ENCODE data around the gene ACOT8.
"Not testable (repeated sequence)": the region's sequence is repeated elsewhere in the genome, so short reads cannot be mapped to it uniquely, and the experiment has no call there.

The ACOT8 gene

DNA sequence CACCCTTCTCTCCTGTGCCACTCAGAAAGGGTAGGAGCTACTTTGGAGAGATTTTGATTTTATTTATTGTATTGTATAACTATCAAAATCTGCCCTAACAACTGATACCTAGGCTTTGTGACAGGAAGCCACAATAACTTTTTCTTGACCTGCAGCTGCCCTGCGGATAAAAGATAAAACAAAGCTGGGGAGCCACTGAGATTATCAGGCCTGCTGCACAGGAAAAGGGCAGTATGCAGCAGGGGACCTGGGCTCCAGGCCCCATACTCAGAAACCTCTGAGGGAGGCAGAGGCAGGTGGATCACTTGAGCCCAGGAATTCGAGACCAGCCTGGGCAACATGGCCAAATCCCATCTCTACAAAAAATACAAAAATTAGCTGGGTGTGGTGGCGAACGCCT, 24.6 kb downstream of the ACOT8 start:
- H3K4me2 ChIP-seq (ENCODE audit: low read length), result no peak overlapping the region

DNA sequence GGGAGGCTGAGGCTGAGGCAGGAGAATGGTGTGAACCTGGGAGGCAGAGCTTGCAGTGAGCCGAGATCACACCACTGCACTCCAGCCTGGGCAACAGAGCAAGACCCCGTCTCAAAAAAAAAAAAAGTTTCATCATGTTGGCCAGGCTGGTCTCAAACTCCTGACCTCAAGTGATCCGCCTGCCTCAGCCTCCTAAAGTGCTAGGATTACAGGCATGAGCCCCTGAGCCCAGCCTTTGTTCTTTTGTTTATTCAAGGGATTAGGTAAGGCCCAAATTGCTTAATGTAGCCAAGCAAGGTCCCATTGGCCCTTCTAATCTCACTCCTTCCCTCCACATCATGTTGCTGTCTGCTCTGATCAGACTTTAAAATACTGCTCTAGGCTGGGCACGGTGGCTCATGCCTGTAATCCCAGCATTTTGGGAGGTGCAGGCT, 27.5 kb downstream of the ACOT8 start:
- not testable (repeated sequence) for H3K9me3 ChIP-seq (ENCODE audit: control insufficient read depth, insufficient read depth, low read length); H3K4me3 ChIP-seq (ENCODE audit: low read length); H3K9me2 ChIP-seq (replicated peaks; ENCODE audit: control insufficient read depth, low read length); H3K36me3 ChIP-seq (ENCODE audit: control insufficient read depth, low read length); H3K4me2 ChIP-seq (ENCODE audit: low read length); H4K20me1 ChIP-seq (ENCODE audit: control insufficient read depth, insufficient read depth, low read depth, low read length); H3F3A ChIP-seq (ENCODE audit: control insufficient read depth, insufficient read depth); H3K27ac ChIP-seq (ENCODE audit: low read depth, low read length); H3K79me2 ChIP-seq (ENCODE audit: control insufficient read depth, low read length)
- H3K27me3 ChIP-seq (ENCODE audit: control insufficient read depth, low read length), result peaks cover 23% of the 10 kb centered on the region
- peaks cover 11% of the 10 kb centered on the region for H3K4me1 ChIP-seq (ENCODE audit: control insufficient read depth, low read length)

More for the DNA sequence above, 24.6 kb downstream of the ACOT8 start:
- no peaks in the 10 kb centered on the region for H3K36me3 ChIP-seq (ENCODE audit: control insufficient read depth, low read length)
- no peaks in the 10 kb centered on the region for H3K79me2 ChIP-seq (ENCODE audit: control insufficient read depth, low read length)
- H3K4me3 ChIP-seq (ENCODE audit: low read length), result no peak overlapping the region
- H3K9me3 ChIP-seq (ENCODE audit: control insufficient read depth, insufficient read depth, low read length), result no peaks in the 10 kb centered on the region
- H4K20me1 ChIP-seq (ENCODE audit: control insufficient read depth, insufficient read depth, low read depth, low read length), result no peaks in the 10 kb centered on the region
- peaks cover 11% of the 10 kb centered on the region for H3K4me1 ChIP-seq (ENCODE audit: control insufficient read depth, low read length)
- H3F3A ChIP-seq (ENCODE audit: control insufficient read depth, insufficient read depth), result 0 out of 2 replicates have a peak, but pooled peaks cover 2% of the 10 kb centered on the region
- no peak overlapping the region for H3K27ac ChIP-seq (ENCODE audit: low read depth, low read length)
- H3K27me3 ChIP-seq (ENCODE audit: control insufficient read depth, low read length), result peaks cover 23% of the 10 kb centered on the region
- no peaks in the 10 kb centered on the region for H3K9me2 ChIP-seq (replicated peaks; ENCODE audit: control insufficient read depth, low read length)
- TF ChIP-seq, protein P1, sequence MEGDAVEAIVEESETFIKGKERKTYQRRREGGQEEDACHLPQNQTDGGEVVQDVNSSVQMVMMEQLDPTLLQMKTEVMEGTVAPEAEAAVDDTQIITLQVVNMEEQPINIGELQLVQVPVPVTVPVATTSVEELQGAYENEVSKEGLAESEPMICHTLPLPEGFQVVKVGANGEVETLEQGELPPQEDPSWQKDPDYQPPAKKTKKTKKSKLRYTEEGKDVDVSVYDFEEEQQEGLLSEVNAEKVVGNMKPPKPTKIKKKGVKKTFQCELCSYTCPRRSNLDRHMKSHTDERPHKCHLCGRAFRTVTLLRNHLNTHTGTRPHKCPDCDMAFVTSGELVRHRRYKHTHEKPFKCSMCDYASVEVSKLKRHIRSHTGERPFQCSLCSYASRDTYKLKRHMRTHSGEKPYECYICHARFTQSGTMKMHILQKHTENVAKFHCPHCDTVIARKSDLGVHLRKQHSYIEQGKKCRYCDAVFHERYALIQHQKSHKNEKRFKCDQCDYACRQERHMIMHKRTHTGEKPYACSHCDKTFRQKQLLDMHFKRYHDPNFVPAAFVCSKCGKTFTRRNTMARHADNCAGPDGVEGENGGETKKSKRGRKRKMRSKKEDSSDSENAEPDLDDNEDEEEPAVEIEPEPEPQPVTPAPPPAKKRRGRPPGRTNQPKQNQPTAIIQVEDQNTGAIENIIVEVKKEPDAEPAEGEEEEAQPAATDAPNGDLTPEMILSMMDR (IDR thresholded peaks at IDR 0.05; ENCODE audit: low read depth, low read length, poor library complexity, severe bottlenecking), result no peak
- no peak for TF ChIP-seq EZH2phosphoT487 (IDR thresholded peaks at IDR 0.05; ENCODE audit: borderline replicate concordance, low read length)

GRCh38 chr20:45828589-45828988, 28.6 kb downstream of the ACOT8 start:
- TF ChIP-seq, protein P1 (IDR thresholded peaks at IDR 0.05; ENCODE audit: low read depth, low read length, poor library complexity, severe bottlenecking), result no peak
- no peak for TF ChIP-seq EZH2phosphoT487 (IDR thresholded peaks at IDR 0.05; ENCODE audit: borderline replicate concordance, low read length)
- Histone ChIP-seq H3K79me2 (ENCODE audit: control insufficient read depth, low read length) (no peaks in the 10 kb centered on the region), H3K4me3 (ENCODE audit: low read length) (no peak overlapping the region), H3K9me3 (ENCODE audit: control insufficient read depth, insufficient read depth, low read length) (no peaks in the 10 kb centered on the region), H3K36me3 (ENCODE audit: control insufficient read depth, low read length) (no peaks in the 10 kb centered on the region), H3F3A (ENCODE audit: control insufficient read depth, insufficient read depth) (no peaks in the 10 kb centered on the region), H3K9me2 (replicated peaks; ENCODE audit: control insufficient read depth, low read length) (no peaks in the 10 kb centered on the region), H3K4me2 (ENCODE audit: low read length) (no peak overlapping the region), H4K20me1 (ENCODE audit: control insufficient read depth, insufficient read depth, low read depth, low read length) (no peaks in the 10 kb centered on the region), H3K4me1 (ENCODE audit: control insufficient read depth, low read length) (peaks cover 13% of the 10 kb centered on the region), H3K27me3 (ENCODE audit: control insufficient read depth, low read length) (peaks cover 17% of the 10 kb centered on the region), H3K27ac (ENCODE audit: low read depth, low read length) (no peak overlapping the region)

- no peaks in the 10 kb centered on the region for H3K9me2 ChIP-seq (replicated peaks; ENCODE audit: control insufficient read depth, low read length)
- no peak overlapping the region for H3K27ac ChIP-seq (ENCODE audit: low read depth, low read length)
- H3K9me3 ChIP-seq (ENCODE audit: control insufficient read depth, insufficient read depth, low read length), result no peaks in the 10 kb centered on the region
- H3K4me2 ChIP-seq (ENCODE audit: low read length), result no peak overlapping the region
- H3K36me3 ChIP-seq (ENCODE audit: control insufficient read depth, low read length), result no peaks in the 10 kb centered on the region
- TF ChIP-seq, protein P1 (IDR thresholded peaks at IDR 0.05; ENCODE audit: low read depth, low read length, poor library complexity, severe bottlenecking), result no peak
- TF ChIP-seq EZH2phosphoT487 (IDR thresholded peaks at IDR 0.05; ENCODE audit: borderline replicate concordance, low read length), result no peak
- peaks cover 8% of the 10 kb centered on the region for H3K27me3 ChIP-seq (ENCODE audit: control insufficient read depth, low read length)
- H3K79me2 ChIP-seq (ENCODE audit: control insufficient read depth, low read length), result no peaks in the 10 kb centered on the region
- no peak overlapping the region for H3K4me3 ChIP-seq (ENCODE audit: low read length)
- H3K4me1 ChIP-seq (ENCODE audit: control insufficient read depth, low read length), result peaks cover 7% of the 10 kb centered on the region; the same call in 1 of the 2 replicates
- H4K20me1 ChIP-seq (ENCODE audit: control insufficient read depth, insufficient read depth, low read depth, low read length), result no peaks in the 10 kb centered on the region
- H3F3A ChIP-seq (ENCODE audit: control insufficient read depth, insufficient read depth), result no peaks in the 10 kb centered on the region
Measured at GRCh38 chr20:45827712-45828111, 29.5 kb downstream of the ACOT8 start.

Data from DOHH2 (cell line).